Ascending aorta (tissue), 2 donors: Measurements from ENCODE around the gene PLIN3. TPM values are rescaled to one million over a fixed set of nuclear protein-coding genes. Genes with fewer than 3 reads are reported as not detected.
"Not testable (repeated sequence)": the region's sequence is repeated elsewhere in the genome, so short reads cannot be mapped to it uniquely, and the experiment has no call there.

Experiments
- DNase-seq, 2 donors: peaks; one replicate each; pipeline ENCODE4 v3.0.0-alpha.2; 2019; ENCODE audit warnings: low spot score in 2 of 2
- H3K27ac ChIP-seq, 2 donors: fragments of 200-600 bp; sonication (generic); one replicate each; pipeline ENCODE4 v1.5.1; 2016 to 2017; ENCODE audit warnings: mild to moderate bottlenecking in 1 of 2
- H3K27me3 ChIP-seq: fragments of 200-600 bp; sonication (generic); one replicate; pipeline ENCODE4 v1.5.1; 2017
- H3K36me3 ChIP-seq, 2 donors: fragments of 200-600 bp; sonication (generic); one replicate each; pipeline ENCODE4 v1.5.1; 2016
- H3K4me1 ChIP-seq, 2 donors: fragments of 200-600 bp; sonication (generic); one replicate each; pipeline ENCODE4 v1.5.1; 2016 to 2017; ENCODE audit warnings: mild to moderate bottlenecking in 1 of 2
- H3K4me3 ChIP-seq, 2 donors: fragments of 200-600 bp; sonication (generic); one replicate each; pipeline ENCODE4 v1.5.1; 2016 to 2017; ENCODE audit warnings: mild to moderate bottlenecking in 1 of 2
- H3K9me3 ChIP-seq, 2 donors: fragments of 200-600 bp; sonication (generic); one replicate each; pipeline ENCODE4 v1.5.1; 2016
- CTCF ChIP-seq, 3 experiments: fragments of 200-600 bp in 2 of 3; fragments of 450-650 bp in 1 of 3; sonication (generic) in 2 of 3; IDR thresholded peaks; one replicate each; pipeline ENCODE4 v1.5.1; 2016 to 2019; ENCODE audit warnings: antibody characterized with exemption in 3 of 3, mild to moderate bottlenecking in 1 of 3, moderate library complexity in 1 of 3
- intact Hi-C: fragments of 100-400 bp; cut with DNase I; formaldehyde crosslinking; loops from one replicate; pipeline ENCODE4 v1.15.1; 2023
- total RNA-seq: library from RNA; depleted of rRNA; stranded (reverse); fragments of >200 nt; gene quantifications from one replicate; pipeline ENCODE4 v1.1.0, GENCODE V29; 2016

The PLIN3 gene
- total RNA-seq, 1 donor from 2014 or later: 84.3 TPM

- no peak overlapping the region for H3K4me3 ChIP-seq
- no peak for TF ChIP-seq CTCF (IDR thresholded peaks at IDR 0.05)
- no peaks in the 10 kb centered on the region for H3K27me3 ChIP-seq
- DNase-seq: no peak
- no peak overlapping the region for H3K27ac ChIP-seq
- H3K36me3 ChIP-seq: no peaks in the 10 kb centered on the region
- H3K9me3 ChIP-seq: no peaks in the 10 kb centered on the region
- intact Hi-C loops: no loop called here
- no peaks in the 10 kb centered on the region for H3K4me1 ChIP-seq
Observed at GRCh38 chr19:4889034-4889815, 21.8 kb upstream of the PLIN3 start.

DNA sequence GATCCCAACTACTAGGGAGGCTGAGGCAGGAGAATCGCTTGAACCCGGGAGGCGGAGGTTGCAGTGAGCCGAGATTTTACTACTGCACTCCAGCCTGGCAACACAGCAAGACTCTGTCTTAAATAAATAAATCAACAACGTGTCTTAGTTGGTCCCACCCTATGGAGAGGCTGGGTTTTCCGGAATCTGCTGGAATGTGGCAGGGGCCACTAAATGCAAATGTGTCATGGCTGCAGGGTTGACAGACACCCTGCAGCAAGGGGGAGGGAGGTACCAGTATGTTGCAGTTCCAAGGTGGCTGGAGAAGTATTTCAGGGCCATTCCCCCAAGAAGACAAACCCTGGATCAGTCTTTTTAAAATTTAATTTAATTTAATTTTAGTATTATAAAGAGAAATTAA lies 20.3 kb upstream of the PLIN3 start:
- H3K9me3 ChIP-seq: not testable (repeated sequence)

GRCh38 chr19:4884993-4885392 lies 17.5 kb upstream of the PLIN3 start:
- DNase-seq, intact Hi-C loops, H3K27ac ChIP-seq, H3K36me3 ChIP-seq, H3K4me1 ChIP-seq, H3K9me3 ChIP-seq, H3K27me3 ChIP-seq, H3K4me3 ChIP-seq: not testable (repeated sequence)

More for the DNA sequence above, 20.3 kb upstream of the PLIN3 start:
- H3K27ac ChIP-seq, H3K4me3 ChIP-seq, DNase-seq, H3K36me3 ChIP-seq, H3K27me3 ChIP-seq, H3K4me1 ChIP-seq, intact Hi-C loops: not testable (repeated sequence)

DNA sequence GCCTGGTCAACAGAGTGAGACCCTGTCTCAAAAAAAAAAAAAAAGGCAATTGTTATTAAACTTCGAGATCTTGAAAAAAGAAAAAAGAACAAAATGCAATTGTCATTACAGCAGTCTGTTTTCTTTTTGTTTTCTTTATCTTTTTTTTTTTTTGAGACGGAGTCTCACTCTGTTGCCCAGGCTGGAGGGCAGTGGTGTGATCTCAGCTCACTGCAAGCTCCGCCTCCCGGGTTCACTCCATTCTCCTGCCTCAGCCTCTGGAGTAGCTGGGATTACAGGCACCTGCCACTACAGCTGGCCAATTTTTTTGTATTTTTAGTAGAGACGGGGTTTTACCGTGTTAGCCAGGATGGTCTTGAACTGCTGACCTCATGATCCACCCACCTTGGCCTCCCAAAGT lies 15.4 kb upstream of the PLIN3 start:
- H3K27ac ChIP-seq, H3K4me1 ChIP-seq, H3K27me3 ChIP-seq, H3K9me3 ChIP-seq, H3K36me3 ChIP-seq, DNase-seq, H3K4me3 ChIP-seq, intact Hi-C loops: not testable (repeated sequence)

GRCh38 chr19:4879041-4879440 lies 11.6 kb upstream of the PLIN3 start:
- peak overlapping the region in 1 of 2 donors; percentile 71 for H3K27ac ChIP-seq

DNA sequence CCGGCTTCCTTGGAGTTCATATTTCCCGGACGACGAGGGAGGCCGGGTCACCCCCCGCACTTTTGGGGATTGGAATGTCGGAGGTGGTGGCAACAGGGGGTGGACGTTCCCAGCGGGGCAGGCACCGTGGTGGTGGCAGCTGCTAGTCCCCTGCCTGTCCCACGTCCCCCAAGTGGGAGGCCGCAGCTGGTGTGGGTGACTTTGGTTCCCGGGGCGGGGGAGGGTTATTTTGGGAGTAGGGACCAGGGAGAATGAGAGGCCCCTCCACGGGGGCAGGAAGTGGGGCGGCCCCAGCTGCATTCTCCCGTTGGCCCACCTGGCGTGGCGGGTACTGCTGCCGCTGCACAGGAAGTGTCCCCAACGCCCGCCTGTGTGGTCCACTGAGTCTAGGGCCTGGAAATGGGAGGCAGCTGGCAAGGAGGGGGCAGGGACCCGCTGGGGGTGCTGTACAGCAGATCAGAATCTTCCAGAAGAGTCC lies 11.1 kb upstream of the PLIN3 start:
- H3K27ac ChIP-seq: peak overlapping the region; percentile 71 to 77
- no peaks in the 10 kb centered on the region for H3K9me3 ChIP-seq
- intact Hi-C loops: loop anchor here (10.0 kb wide), 1 partner anchor 416 kb away; no protein-coding TSS in a partner anchor
- DNase-seq: no peak
- H3K36me3 ChIP-seq: no peaks in the 10 kb centered on the region
- H3K4me3 ChIP-seq: peak overlapping the region in 1 of 2 donors; percentile 39
- no peaks in the 10 kb centered on the region for H3K27me3 ChIP-seq
- peaks cover 3 to 15% of the 10 kb centered on the region in 2 donors for H3K4me1 ChIP-seq
- no peak for TF ChIP-seq CTCF (IDR thresholded peaks at IDR 0.05)

More at GRCh38 chr19:4879041-4879440, 11.6 kb upstream of the PLIN3 start:
- H3K4me3 ChIP-seq: no peak overlapping the region
- TF ChIP-seq CTCF (IDR thresholded peaks at IDR 0.05): no peak
- DNase-seq: no peak
- no peaks in the 10 kb centered on the region for H3K9me3 ChIP-seq
- peaks cover 3 to 15% of the 10 kb centered on the region in 2 donors for H3K4me1 ChIP-seq
- intact Hi-C loops: loop anchor here (10.0 kb wide), 1 partner anchor 416 kb away; no protein-coding TSS in a partner anchor
- no peaks in the 10 kb centered on the region for H3K36me3 ChIP-seq
- H3K27me3 ChIP-seq: no peaks in the 10 kb centered on the region

GRCh38 chr19:4877753-4878490 lies 10.5 kb upstream of the PLIN3 start:
- Histone ChIP-seq H3K4me3 (peak overlapping the region in 1 of 2 donors; percentile 39), H3K36me3 (no peaks in the 10 kb centered on the region), H3K27me3 (no peaks in the 10 kb centered on the region), H3K9me3 (no peaks in the 10 kb centered on the region), H3K27ac (peak overlapping the region; percentile 71 to 77), H3K4me1 (peaks cover 3 to 15% of the 10 kb centered on the region in 2 donors)
- DNase-seq: peak in 1 of 2 donors; percentile 77
- intact Hi-C loops: loop anchor here (10.0 kb wide), 1 partner anchor 417 kb away; no protein-coding TSS in a partner anchor
- TF ChIP-seq CTCF (IDR thresholded peaks at IDR 0.05): no peak
